OCI-LY3 (cell line): Measurements from ENCODE around the gene FCHSD1.

Experiments
- CTCF ChIP-seq: fragments of 200-600, 300-600 bp; sonication (generic); IDR thresholded peaks from 2 replicates; pipeline ENCODE4 v1.5.1; 2014; ENCODE audit warnings: antibody characterized with exemption, low read length, low read depth
- EZH2phosphoT487 ChIP-seq: fragments of 200-600 bp; shearing (Covaris generic); IDR thresholded peaks from 2 replicates; pipeline ENCODE4 v1.6.1; 2018; ENCODE audit warnings: antibody characterized with exemption, mixed run types, low read depth

- TF ChIP-seq CTCF (no peak), EZH2phosphoT487 (no peak)
Observed at GRCh38 chr5:141630570-141631140, 20.6 kb downstream of the FCHSD1 start.
